A204.1 (cell line): ENCODE measurements around the gene PKDCC.
"Not testable (repeated sequence)": the region's sequence is repeated elsewhere in the genome, so short reads cannot be mapped to it uniquely, and the experiment has no call there.

Experiments used
- FAIRE-seq: peaks from 2 replicates; lab custom pipeline; 2012; peaks lifted over from hg19 to GRCh38; lab: Jason Lieb, UNC

PKDCC gene

GRCh38 chr2:42030200-42030759, 17.5 kb upstream of the PKDCC start:
- no peak for FAIRE-seq

- FAIRE-seq = no peak
Measured at GRCh38 chr2:42030829-42031228, 17.0 kb upstream of the PKDCC start.

- no peak for FAIRE-seq
Measured at GRCh38 chr2:42031281-42032223, 16.3 kb upstream of the PKDCC start.

GRCh38 chr2:42032224-42032620, 15.6 kb upstream of the PKDCC start:
- FAIRE-seq = no peak

GRCh38 chr2:42032745-42033144, 15.1 kb upstream of the PKDCC start:
- no peak for FAIRE-seq

GRCh38 chr2:42034096-42034495, 13.7 kb upstream of the PKDCC start:
- not testable (repeated sequence) for FAIRE-seq

GRCh38 chr2:42035241-42035640, 12.6 kb upstream of the PKDCC start:
- FAIRE-seq = no peak

GRCh38 chr2:42036413-42036812, 11.4 kb upstream of the PKDCC start:
- no peak for FAIRE-seq

- no peak for FAIRE-seq
Measured at GRCh38 chr2:42036940-42037339, 10.9 kb upstream of the PKDCC start.

GRCh38 chr2:42040643-42041278, 7.1 kb upstream of the PKDCC start:
- FAIRE-seq = no peak

- no peak for FAIRE-seq
Measured at GRCh38 chr2:42041377-42042127, 6.3 kb upstream of the PKDCC start.

- FAIRE-seq = no peak
Measured at GRCh38 chr2:42042631-42043355, 5.0 kb upstream of the PKDCC start.

- FAIRE-seq = no peak
Measured at GRCh38 chr2:42043789-42044394, 3.9 kb upstream of the PKDCC start.

GRCh38 chr2:42044939-42045338, 2.9 kb upstream of the PKDCC start:
- FAIRE-seq = no peak

GRCh38 chr2:42045352-42045751, 2.5 kb upstream of the PKDCC start:
- FAIRE-seq = no peak

GRCh38 chr2:42045848-42046748, 1.7 kb upstream of the PKDCC start:
- FAIRE-seq = no peak

GRCh38 chr2:42046819-42047487, 868 bp upstream of the PKDCC start:
- no peak for FAIRE-seq

- FAIRE-seq = no peak
Measured at GRCh38 chr2:42048299-42049220, 739 bp downstream of the PKDCC start.
